Memory B cell (primary cell): ENCODE results near the gene TEX10.

Source experiments
- ATAC-seq: fragments of 150-1000 bp; cut with Tn5 transposase; 2 replicates; pipeline ENCODE4 v1.10.0; 2021; ENCODE audit warnings: low read depth, mild to moderate bottlenecking, moderate library complexity
- DNase-seq, 2 donors: peaks; one replicate each; pipeline ENCODE4 v3.0.0; 2022; ENCODE audit warnings: low spot score in 2 of 2
- H3K27ac Mint-ChIP-seq: one replicate; pipeline ENCODE4 v1.8.0; 2022; ENCODE audit warnings: mild to moderate bottlenecking, moderate library complexity, mixed read lengths
- H3K27me3 Mint-ChIP-seq: one replicate; pipeline ENCODE4 v1.8.0; 2022; ENCODE audit warnings: mixed read lengths
- H3K36me3 Mint-ChIP-seq: one replicate; pipeline ENCODE4 v1.8.0; 2022; ENCODE audit warnings: mild to moderate bottlenecking, mixed read lengths
- H3K4me1 Mint-ChIP-seq: one replicate; pipeline ENCODE4 v1.8.0; 2022; ENCODE audit warnings: mixed read lengths
- H3K4me3 Mint-ChIP-seq: one replicate; pipeline ENCODE4 v1.8.0; 2022; ENCODE audit warnings: mild to moderate bottlenecking, moderate library complexity, mixed read lengths
- H3K9me3 Mint-ChIP-seq: one replicate; pipeline ENCODE4 v1.8.0; 2022; ENCODE audit warnings: mixed read lengths

TEX10 gene

GRCh38 chr9:100317706-100318105 is 35.0 kb downstream of the TEX10 start:
- Mint-ChIP-seq H3K4me1 (peaks cover 7% of the 10 kb centered on the region), H3K36me3 (peaks cover 38% of the 10 kb centered on the region), H3K27me3 (no peaks in the 10 kb centered on the region), H3K27ac (peak overlapping the region; percentile 25), H3K4me3 (no peak overlapping the region), H3K9me3 (no peaks in the 10 kb centered on the region)
- DNase-seq (no peak), ATAC-seq (no peak)

GRCh38 chr9:100315561-100315960 is 37.2 kb downstream of the TEX10 start:
- Mint-ChIP-seq H3K36me3 (peaks cover 45% of the 10 kb centered on the region), H3K27ac (no peak overlapping the region), H3K4me1 (peaks cover 9% of the 10 kb centered on the region), H3K27me3 (no peaks in the 10 kb centered on the region), H3K4me3 (no peak overlapping the region), H3K9me3 (no peaks in the 10 kb centered on the region)
- ATAC-seq (no peak), DNase-seq (no peak)

GRCh38 chr9:100309992-100310391 is 42.8 kb downstream of the TEX10 start:
- Mint-ChIP-seq H3K36me3 (peaks cover 39% of the 10 kb centered on the region), H3K9me3 (no peaks in the 10 kb centered on the region), H3K27me3 (no peaks in the 10 kb centered on the region), H3K4me1 (peaks cover 5% of the 10 kb centered on the region), H3K27ac (no peak overlapping the region), H3K4me3 (no peak overlapping the region)
- no peak for ATAC-seq
- DNase-seq = no peak

- ATAC-seq = no peak
- H3K9me3 Mint-ChIP-seq = no peaks in the 10 kb centered on the region
- H3K36me3 Mint-ChIP-seq = peaks cover 36% of the 10 kb centered on the region
- DNase-seq = no peak
- H3K27ac Mint-ChIP-seq = peak overlapping the region; percentile 24
- H3K4me3 Mint-ChIP-seq = no peak overlapping the region
- no peaks in the 10 kb centered on the region for H3K27me3 Mint-ChIP-seq
- peaks cover 5% of the 10 kb centered on the region for H3K4me1 Mint-ChIP-seq
These were observed 43.7 kb downstream of the TEX10 start for GRCh38 chr9:100308965-100309564.

- peaks cover 44% of the 10 kb centered on the region for H3K36me3 Mint-ChIP-seq
These were observed 45.7 kb downstream of the TEX10 start for GRCh38 chr9:100307080-100307479.

GRCh38 chr9:100306283-100306682 is 46.5 kb downstream of the TEX10 start:
- no peaks in the 10 kb centered on the region for H3K9me3 Mint-ChIP-seq
- H3K36me3 Mint-ChIP-seq = peaks cover 44% of the 10 kb centered on the region
- H3K4me1 Mint-ChIP-seq = no peaks in the 10 kb centered on the region

More at GRCh38 chr9:100307080-100307479, 45.7 kb downstream of the TEX10 start:
- Mint-ChIP-seq H3K9me3 (no peaks in the 10 kb centered on the region), H3K4me3 (no peak overlapping the region), H3K27me3 (no peaks in the 10 kb centered on the region), H3K27ac (no peak overlapping the region), H3K4me1 (peaks cover under 1% of the 10 kb centered on the region)
- DNase-seq (no peak), ATAC-seq (no peak)

GRCh38 chr9:100303747-100304146 is 49.0 kb downstream of the TEX10 start:
- Mint-ChIP-seq H3K36me3 (peaks cover 48% of the 10 kb centered on the region), H3K4me1 (peaks cover 5% of the 10 kb centered on the region), H3K27me3 (no peaks in the 10 kb centered on the region), H3K4me3 (no peak overlapping the region), H3K9me3 (no peaks in the 10 kb centered on the region), H3K27ac (no peak overlapping the region)
- DNase-seq (no peak), ATAC-seq (no peak)

More at GRCh38 chr9:100306283-100306682, 46.5 kb downstream of the TEX10 start:
- no peak for ATAC-seq
- Mint-ChIP-seq H3K4me3 (no peak overlapping the region), H3K27ac (peak overlapping the region; percentile 46), H3K27me3 (no peaks in the 10 kb centered on the region)
- DNase-seq = no peak

GRCh38 chr9:100298378-100298777 is 54.4 kb downstream of the TEX10 start:
- H3K4me1 Mint-ChIP-seq = peaks cover 5% of the 10 kb centered on the region
- no peak overlapping the region for H3K4me3 Mint-ChIP-seq
- H3K27ac Mint-ChIP-seq = peak overlapping the region; percentile 25
- H3K27me3 Mint-ChIP-seq = no peaks in the 10 kb centered on the region
- no peaks in the 10 kb centered on the region for H3K9me3 Mint-ChIP-seq
- H3K36me3 Mint-ChIP-seq = peaks cover 38% of the 10 kb centered on the region
- DNase-seq (no peak), ATAC-seq (no peak)

- Mint-ChIP-seq H3K27ac (no peak overlapping the region), H3K36me3 (peaks cover 43% of the 10 kb centered on the region), H3K4me3 (no peak overlapping the region), H3K27me3 (no peaks in the 10 kb centered on the region), H3K4me1 (peaks cover 5% of the 10 kb centered on the region), H3K9me3 (no peaks in the 10 kb centered on the region)
- no peak for ATAC-seq
- DNase-seq = no peak
These were observed 56.3 kb downstream of the TEX10 start for GRCh38 chr9:100296407-100296806.

- Mint-ChIP-seq H3K4me3 (no peak overlapping the region), H3K36me3 (peaks cover 39% of the 10 kb centered on the region), H3K9me3 (no peaks in the 10 kb centered on the region), H3K27ac (peak overlapping the region; percentile 7), H3K4me1 (peaks cover 5% of the 10 kb centered on the region), H3K27me3 (no peaks in the 10 kb centered on the region)
- DNase-seq (no peak), ATAC-seq (no peak)
These were observed 57.5 kb downstream of the TEX10 start for GRCh38 chr9:100295240-100295639.

- no peaks in the 10 kb centered on the region for H3K9me3 Mint-ChIP-seq
- ATAC-seq = no peak
- H3K27ac Mint-ChIP-seq = peak overlapping the region; percentile 7
- H3K4me1 Mint-ChIP-seq = peaks cover 5% of the 10 kb centered on the region
- no peak for DNase-seq
- H3K27me3 Mint-ChIP-seq = no peaks in the 10 kb centered on the region
- H3K4me3 Mint-ChIP-seq = no peak overlapping the region
- peaks cover 43% of the 10 kb centered on the region for H3K36me3 Mint-ChIP-seq
These were observed 57.9 kb downstream of the TEX10 start for GRCh38 chr9:100294806-100295205.

- no peak overlapping the region for H3K27ac Mint-ChIP-seq
- DNase-seq (no peak), ATAC-seq (no peak)
- H3K27me3 Mint-ChIP-seq = no peaks in the 10 kb centered on the region
- H3K9me3 Mint-ChIP-seq = peaks cover 2% of the 10 kb centered on the region
- H3K36me3 Mint-ChIP-seq = peaks cover 42% of the 10 kb centered on the region
- H3K4me3 Mint-ChIP-seq = no peak overlapping the region
- H3K4me1 Mint-ChIP-seq = peaks cover 1% of the 10 kb centered on the region
These were observed 58.4 kb downstream of the TEX10 start for GRCh38 chr9:100294341-100294740.

GRCh38 chr9:100292414-100292813 is 60.3 kb downstream of the TEX10 start:
- DNase-seq = no peak
- peaks cover 5% of the 10 kb centered on the region for H3K9me3 Mint-ChIP-seq

GRCh38 chr9:100290714-100291113 is 62.0 kb downstream of the TEX10 start:
- H3K9me3 Mint-ChIP-seq = peaks cover 6% of the 10 kb centered on the region
- H3K27me3 Mint-ChIP-seq = no peaks in the 10 kb centered on the region
- H3K36me3 Mint-ChIP-seq = peaks cover 61% of the 10 kb centered on the region
- no peak overlapping the region for H3K4me3 Mint-ChIP-seq
- H3K4me1 Mint-ChIP-seq = no peaks in the 10 kb centered on the region
- H3K27ac Mint-ChIP-seq = no peak overlapping the region
- DNase-seq (no peak), ATAC-seq (no peak)

More at GRCh38 chr9:100292414-100292813, 60.3 kb downstream of the TEX10 start:
- H3K4me3 Mint-ChIP-seq = no peak overlapping the region
- H3K27ac Mint-ChIP-seq = no peak overlapping the region
- ATAC-seq = no peak
- H3K36me3 Mint-ChIP-seq = peaks cover 50% of the 10 kb centered on the region
- H3K4me1 Mint-ChIP-seq = no peaks in the 10 kb centered on the region
- H3K27me3 Mint-ChIP-seq = no peaks in the 10 kb centered on the region

GRCh38 chr9:100287186-100287585 is 65.6 kb downstream of the TEX10 start:
- no peak for ATAC-seq
- DNase-seq = no peak
- peaks cover 62% of the 10 kb centered on the region for H3K36me3 Mint-ChIP-seq
- no peaks in the 10 kb centered on the region for H3K27me3 Mint-ChIP-seq
- H3K4me1 Mint-ChIP-seq = no peaks in the 10 kb centered on the region
- H3K9me3 Mint-ChIP-seq = peaks cover 16% of the 10 kb centered on the region
- no peak overlapping the region for H3K4me3 Mint-ChIP-seq
- H3K27ac Mint-ChIP-seq = no peak overlapping the region
